ENCODE data around the gene UROC1.

DNA sequence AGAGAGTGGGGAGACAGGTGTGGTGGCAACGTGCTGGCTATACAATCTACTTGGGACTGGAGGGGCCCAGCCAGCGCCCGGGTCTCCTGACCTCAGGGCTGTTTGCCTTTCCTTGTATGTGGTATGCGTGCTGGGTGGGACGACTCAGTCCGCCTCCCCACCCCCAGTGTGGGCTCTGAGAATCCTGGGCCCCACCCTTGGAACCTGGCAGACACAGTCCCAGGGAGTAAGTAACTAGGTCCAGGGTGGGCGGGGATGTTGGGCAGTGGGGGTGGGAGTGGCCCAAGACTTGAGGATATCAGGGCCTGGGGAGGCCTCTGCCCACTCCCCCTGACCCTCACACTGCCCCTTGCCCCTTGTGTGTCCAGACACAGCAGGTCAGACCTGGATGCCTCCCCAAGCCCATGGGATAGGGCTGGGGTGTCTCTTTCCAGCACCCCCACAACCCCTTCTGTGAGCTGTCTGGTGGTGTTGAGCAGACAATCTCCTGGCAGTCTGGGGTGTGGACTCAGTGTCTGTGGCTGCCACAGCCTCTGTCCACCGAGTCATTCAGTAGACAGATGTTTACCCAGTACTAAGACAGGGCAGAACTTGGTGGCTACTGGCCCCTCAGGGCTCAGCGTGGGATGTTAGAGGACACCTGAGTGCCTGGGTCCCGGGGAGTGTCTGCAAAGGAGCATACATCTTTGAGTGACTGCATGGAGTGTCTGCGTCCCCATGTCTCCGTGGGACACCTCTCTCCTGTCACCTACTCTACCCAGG is 7.7 kb upstream of the UROC1 start:
- TF ChIP-seq, protein P1, sequence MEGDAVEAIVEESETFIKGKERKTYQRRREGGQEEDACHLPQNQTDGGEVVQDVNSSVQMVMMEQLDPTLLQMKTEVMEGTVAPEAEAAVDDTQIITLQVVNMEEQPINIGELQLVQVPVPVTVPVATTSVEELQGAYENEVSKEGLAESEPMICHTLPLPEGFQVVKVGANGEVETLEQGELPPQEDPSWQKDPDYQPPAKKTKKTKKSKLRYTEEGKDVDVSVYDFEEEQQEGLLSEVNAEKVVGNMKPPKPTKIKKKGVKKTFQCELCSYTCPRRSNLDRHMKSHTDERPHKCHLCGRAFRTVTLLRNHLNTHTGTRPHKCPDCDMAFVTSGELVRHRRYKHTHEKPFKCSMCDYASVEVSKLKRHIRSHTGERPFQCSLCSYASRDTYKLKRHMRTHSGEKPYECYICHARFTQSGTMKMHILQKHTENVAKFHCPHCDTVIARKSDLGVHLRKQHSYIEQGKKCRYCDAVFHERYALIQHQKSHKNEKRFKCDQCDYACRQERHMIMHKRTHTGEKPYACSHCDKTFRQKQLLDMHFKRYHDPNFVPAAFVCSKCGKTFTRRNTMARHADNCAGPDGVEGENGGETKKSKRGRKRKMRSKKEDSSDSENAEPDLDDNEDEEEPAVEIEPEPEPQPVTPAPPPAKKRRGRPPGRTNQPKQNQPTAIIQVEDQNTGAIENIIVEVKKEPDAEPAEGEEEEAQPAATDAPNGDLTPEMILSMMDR (IDR thresholded peaks at IDR 0.05), result no peak
- TF ChIP-seq EP300 (IDR thresholded peaks at IDR 0.05; ENCODE audit: borderline replicate concordance in 1 of 2, low read depth in 1 of 2, low read length in 1 of 2), result no peak
- TF ChIP-seq, protein P2, sequence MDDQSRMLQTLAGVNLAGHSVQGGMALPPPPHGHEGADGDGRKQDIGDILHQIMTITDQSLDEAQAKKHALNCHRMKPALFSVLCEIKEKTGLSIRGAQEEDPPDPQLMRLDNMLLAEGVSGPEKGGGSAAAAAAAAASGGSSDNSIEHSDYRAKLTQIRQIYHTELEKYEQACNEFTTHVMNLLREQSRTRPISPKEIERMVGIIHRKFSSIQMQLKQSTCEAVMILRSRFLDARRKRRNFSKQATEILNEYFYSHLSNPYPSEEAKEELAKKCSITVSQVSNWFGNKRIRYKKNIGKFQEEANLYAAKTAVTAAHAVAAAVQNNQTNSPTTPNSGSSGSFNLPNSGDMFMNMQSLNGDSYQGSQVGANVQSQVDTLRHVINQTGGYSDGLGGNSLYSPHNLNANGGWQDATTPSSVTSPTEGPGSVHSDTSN (IDR thresholded peaks at IDR 0.05), result no peak
- TF ChIP-seq, protein P3, sequence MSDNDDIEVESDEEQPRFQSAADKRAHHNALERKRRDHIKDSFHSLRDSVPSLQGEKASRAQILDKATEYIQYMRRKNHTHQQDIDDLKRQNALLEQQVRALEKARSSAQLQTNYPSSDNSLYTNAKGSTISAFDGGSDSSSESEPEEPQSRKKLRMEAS (IDR thresholded peaks at IDR 0.05; ENCODE audit: low read depth), result no peak
- no peak for TF ChIP-seq MXI1 (IDR thresholded peaks at IDR 0.05; ENCODE audit: low read depth, low read length)
